ENCODE data around the gene CDA. TPM values are rescaled to one million over a fixed set of nuclear protein-coding genes. Genes with fewer than 3 reads are reported as not detected.
A peak's percentile ranks its signal among the peaks of the same experiment; 100 is the strongest.

CDA gene
- total and polyA plus RNA-seq, 8 donors, result 1.3 to 8.4 (median 6.0) TPM; not detected in 5

DNA sequence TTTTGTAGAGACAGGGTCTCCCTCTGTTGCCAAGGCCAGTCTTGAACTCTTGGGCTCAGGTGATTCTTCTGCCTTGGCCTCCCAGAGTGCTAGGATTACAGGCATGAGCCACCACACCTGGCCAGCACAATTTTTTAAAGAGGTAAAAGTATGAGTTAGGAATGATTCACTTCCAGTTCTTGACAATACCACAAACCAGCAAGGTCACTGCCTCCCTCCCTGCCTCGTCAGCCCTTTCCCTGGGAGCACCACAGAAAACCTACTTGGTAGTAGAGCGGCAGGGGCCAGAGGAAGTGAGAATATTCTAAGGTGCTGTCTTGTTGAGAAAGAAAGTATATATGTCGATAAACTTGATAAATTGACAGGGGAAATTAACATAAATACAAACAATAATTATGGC, 10.8 kb upstream of the CDA start:
- peaks cover 0 to 4% (median 0%) of the 10 kb centered on the region in 4 donors for H3K4me1 ChIP-seq
- no peaks in the 10 kb centered on the region for H3K9me3 ChIP-seq
- peaks cover 0 to 31% (median 0%) of the 10 kb centered on the region in 3 donors for H3K27me3 ChIP-seq
- H3K4me3 ChIP-seq, result no peak overlapping the region
- intact Hi-C loops (cut with DNase I; ENCODE audit: low total_unique reads), result no loop called here
- WGBS, 5 donors, result 80 to 85% (median 81%) methylated on average over 3 of the region's 3 CpGs
- H3K27ac ChIP-seq, result no peak overlapping the region
- H3K36me3 ChIP-seq, result no peaks in the 10 kb centered on the region
- no peak for DNase-seq
- no peak for TF ChIP-seq EP300 (IDR thresholded peaks at IDR 0.05)
- TF ChIP-seq, protein P1, sequence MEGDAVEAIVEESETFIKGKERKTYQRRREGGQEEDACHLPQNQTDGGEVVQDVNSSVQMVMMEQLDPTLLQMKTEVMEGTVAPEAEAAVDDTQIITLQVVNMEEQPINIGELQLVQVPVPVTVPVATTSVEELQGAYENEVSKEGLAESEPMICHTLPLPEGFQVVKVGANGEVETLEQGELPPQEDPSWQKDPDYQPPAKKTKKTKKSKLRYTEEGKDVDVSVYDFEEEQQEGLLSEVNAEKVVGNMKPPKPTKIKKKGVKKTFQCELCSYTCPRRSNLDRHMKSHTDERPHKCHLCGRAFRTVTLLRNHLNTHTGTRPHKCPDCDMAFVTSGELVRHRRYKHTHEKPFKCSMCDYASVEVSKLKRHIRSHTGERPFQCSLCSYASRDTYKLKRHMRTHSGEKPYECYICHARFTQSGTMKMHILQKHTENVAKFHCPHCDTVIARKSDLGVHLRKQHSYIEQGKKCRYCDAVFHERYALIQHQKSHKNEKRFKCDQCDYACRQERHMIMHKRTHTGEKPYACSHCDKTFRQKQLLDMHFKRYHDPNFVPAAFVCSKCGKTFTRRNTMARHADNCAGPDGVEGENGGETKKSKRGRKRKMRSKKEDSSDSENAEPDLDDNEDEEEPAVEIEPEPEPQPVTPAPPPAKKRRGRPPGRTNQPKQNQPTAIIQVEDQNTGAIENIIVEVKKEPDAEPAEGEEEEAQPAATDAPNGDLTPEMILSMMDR (IDR thresholded peaks at IDR 0.05), result no peak
- no peak for TF ChIP-seq POLR2AphosphoS5 (IDR thresholded peaks at IDR 0.05)
- TF ChIP-seq POLR2A (IDR thresholded peaks at IDR 0.05), result no peak

DNA sequence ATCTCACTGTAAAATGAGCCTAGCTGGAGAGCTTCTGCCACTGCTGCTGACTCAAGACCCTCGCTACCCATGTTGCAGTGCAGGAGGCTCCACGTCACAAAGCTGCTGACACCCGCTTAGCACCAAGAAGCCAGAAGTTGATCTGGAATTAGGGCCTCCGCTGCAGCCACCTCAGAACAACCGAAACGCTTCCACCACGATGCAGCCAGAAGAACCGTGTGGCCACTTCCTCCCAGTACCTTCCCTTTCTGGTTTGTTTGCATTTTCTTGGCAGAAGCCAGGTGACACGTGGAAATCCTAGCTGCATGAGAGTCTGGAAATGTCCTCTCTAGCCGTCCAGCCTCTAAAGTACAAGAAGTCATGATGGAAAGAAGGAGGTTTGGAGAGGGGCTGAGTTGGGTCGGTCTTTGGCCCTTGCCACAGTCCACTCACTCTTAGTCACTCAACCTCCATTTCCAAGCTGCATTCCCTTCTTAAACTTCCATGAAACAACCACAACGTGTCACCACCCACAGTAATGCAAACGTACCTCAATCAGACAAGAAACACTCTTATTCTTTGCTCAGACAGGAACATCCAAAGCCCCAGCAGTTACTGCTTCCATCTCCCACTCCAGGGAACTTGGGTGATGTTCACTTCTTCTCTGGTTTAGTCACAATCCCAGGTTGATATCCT, 10.0 kb upstream of the CDA start:
- H3K4me3 ChIP-seq, result no peak overlapping the region
- intact Hi-C loops (cut with DNase I; ENCODE audit: low total_unique reads), result no loop called here
- no peak overlapping the region for H3K27ac ChIP-seq
- H3K27me3 ChIP-seq, result peaks cover 0 to 25% (median 0%) of the 10 kb centered on the region in 3 donors
- TF ChIP-seq, protein P1 (IDR thresholded peaks at IDR 0.05), result no peak
- no peak for TF ChIP-seq POLR2A (IDR thresholded peaks at IDR 0.05)
- TF ChIP-seq POLR2AphosphoS5 (IDR thresholded peaks at IDR 0.05), result no peak
- TF ChIP-seq EP300 (IDR thresholded peaks at IDR 0.05), result no peak
- peaks cover 0 to 4% (median 0%) of the 10 kb centered on the region in 4 donors for H3K4me1 ChIP-seq
- no peaks in the 10 kb centered on the region for H3K9me3 ChIP-seq
- DNase-seq, result no peak
- WGBS, 5 donors, result 61 to 72% (median 66%) methylated on average over 13 of the region's 13 CpGs
- H3K36me3 ChIP-seq, result no peaks in the 10 kb centered on the region

DNA sequence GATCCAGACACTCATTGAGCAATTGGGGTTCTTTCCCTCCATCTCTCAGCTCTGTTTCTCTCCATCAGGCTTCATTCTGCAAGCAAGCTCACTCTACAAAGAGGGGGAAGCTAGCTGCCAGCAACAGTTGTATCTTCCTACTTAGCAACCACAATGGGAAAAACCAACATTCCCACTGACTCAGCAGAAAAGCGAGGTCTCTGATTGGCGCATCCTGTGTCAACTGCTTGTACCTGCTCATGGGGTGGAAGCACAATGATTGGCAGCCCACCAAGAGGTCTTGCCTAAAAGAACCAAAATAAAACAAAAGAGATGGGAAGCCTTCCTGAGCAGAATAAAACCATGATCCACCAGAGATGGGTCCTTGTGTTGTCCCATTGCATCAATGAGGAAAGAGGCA, 4.0 kb upstream of the CDA start:
- Histone ChIP-seq H3K27me3 (peaks cover 0 to 44% (median 15%) of the 10 kb centered on the region in 3 donors), H3K9me3 (no peaks in the 10 kb centered on the region), H3K4me3 (no peak overlapping the region), H3K36me3 (no peaks in the 10 kb centered on the region), H3K4me1 (peaks cover 0 to 15% (median 8%) of the 10 kb centered on the region in 4 donors), H3K27ac (no peak overlapping the region)
- WGBS, 5 donors, result 32 to 59% (median 47%) methylated on average over 2 of the region's 2 CpGs
- DNase-seq, result no peak
- intact Hi-C loops (cut with DNase I; ENCODE audit: low total_unique reads), result no loop called here
- TF ChIP-seq POLR2A (IDR thresholded peaks at IDR 0.05) (no peak), EP300 (IDR thresholded peaks at IDR 0.05) (no peak), POLR2AphosphoS5 (IDR thresholded peaks at IDR 0.05) (no peak)
- TF ChIP-seq, protein P1 (IDR thresholded peaks at IDR 0.05), result no peak

DNA sequence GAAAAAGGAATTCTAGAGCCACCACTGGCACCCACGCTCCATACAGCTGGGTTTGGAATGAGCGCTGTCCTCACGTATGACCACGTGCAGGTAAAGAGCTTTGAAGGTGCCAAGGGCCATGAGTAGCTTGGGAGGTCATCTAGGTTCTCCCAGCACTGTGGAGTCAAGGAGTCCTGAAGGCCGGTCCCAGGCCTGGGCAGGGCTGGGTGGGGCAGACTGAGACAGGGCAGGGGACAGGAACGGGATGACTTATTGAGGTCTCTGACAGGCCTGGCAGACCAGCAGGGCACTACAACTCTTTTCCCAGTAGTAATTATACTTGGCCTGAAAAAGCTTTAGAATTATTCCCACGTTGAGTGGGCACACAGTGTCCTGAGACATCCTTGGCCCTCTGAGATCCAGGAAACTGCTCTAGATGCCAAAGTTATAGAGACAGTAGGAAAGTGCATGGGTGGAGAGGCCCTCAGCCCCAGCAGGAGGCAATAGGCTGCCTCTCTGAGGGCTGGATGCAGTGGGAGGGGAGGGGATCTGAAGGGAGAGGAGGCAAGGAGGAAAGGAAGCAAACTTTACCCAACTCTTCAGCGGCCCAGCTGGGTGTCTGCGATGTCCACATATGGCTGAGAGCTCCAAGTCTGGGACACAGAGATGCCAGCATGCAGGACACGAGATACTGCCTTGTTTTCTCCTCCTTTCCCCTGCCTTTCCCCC, 1.8 kb upstream of the CDA start:
- Histone ChIP-seq H3K36me3 (no peaks in the 10 kb centered on the region), H3K4me1 (peaks cover 0 to 17% (median 8%) of the 10 kb centered on the region in 4 donors), H3K4me3 (no peak overlapping the region), H3K27ac (no peak overlapping the region), H3K27me3 (peaks cover 0 to 60% (median 23%) of the 10 kb centered on the region in 3 donors), H3K9me3 (no peaks in the 10 kb centered on the region)
- intact Hi-C loops (cut with DNase I; ENCODE audit: low total_unique reads), result no loop called here
- TF ChIP-seq POLR2AphosphoS5 (IDR thresholded peaks at IDR 0.05) (no peak), POLR2A (IDR thresholded peaks at IDR 0.05) (no peak), EP300 (IDR thresholded peaks at IDR 0.05) (no peak)
- TF ChIP-seq, protein P1 (IDR thresholded peaks at IDR 0.05), result no peak
- 62 to 76% (median 64%) methylated on average over 9 to 10 of the region's 10 CpGs for WGBS, 5 donors
- DNase-seq, result peak in 1 of 2 donors; percentile 4

Measured in stomach (tissue), 9 donors.